Ramos (cell line): ENCODE measurements around the gene COMMD10.
"Not testable (repeated sequence)": the region's sequence is repeated elsewhere in the genome, so short reads cannot be mapped to it uniquely, and the experiment has no call there.

Experiments used
- in situ Hi-C: fragments of 300-500 bp; cut with MboI; formaldehyde crosslinking; loops from one replicate; pipeline ENCODE4 v1.14.3; 2022; ENCODE audit warnings: low sequenced_read_pairs; ENCODE audit not compliant: unreplicated experiment

The COMMD10 gene

DNA sequence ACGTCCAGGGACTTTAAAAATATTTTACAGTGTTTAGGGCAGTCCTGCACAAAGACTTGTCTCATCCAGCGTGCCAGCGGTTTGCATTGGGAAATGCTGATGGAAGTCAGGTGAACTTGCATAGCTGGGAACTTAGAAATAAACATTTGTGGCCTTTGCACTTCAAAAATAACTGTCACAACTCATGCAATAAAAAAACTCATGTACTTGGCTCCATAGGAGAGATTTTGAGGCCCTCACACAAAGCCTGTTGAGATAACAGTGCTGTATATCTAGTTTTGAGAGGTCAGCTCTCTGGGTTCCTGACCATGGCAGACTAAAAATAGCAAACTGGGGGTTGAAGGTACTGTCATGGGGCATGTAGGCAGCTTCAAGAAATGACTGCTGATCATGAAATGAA, 5.5 kb downstream of the COMMD10 start:
- in situ Hi-C loops = no loop called here

DNA sequence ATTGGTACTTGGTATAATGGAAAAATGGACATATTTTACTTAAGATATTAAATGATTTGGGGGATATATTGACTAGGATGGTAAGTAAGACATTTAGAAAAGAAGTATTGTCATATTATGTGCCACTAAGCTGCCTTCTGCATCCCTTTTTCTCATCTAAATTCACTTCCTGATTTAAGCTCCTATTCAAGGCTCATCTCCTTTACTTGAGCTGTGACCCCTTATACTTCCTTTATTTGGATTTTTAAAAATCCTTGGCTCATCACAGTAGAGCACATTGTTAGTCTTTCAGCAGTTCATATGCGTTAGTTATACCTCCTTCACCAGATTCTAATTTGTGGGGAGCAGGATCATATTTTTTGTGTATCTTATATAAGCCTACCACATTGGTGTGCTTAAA, 6.6 kb downstream of the COMMD10 start:
- in situ Hi-C loops = no loop called here

DNA sequence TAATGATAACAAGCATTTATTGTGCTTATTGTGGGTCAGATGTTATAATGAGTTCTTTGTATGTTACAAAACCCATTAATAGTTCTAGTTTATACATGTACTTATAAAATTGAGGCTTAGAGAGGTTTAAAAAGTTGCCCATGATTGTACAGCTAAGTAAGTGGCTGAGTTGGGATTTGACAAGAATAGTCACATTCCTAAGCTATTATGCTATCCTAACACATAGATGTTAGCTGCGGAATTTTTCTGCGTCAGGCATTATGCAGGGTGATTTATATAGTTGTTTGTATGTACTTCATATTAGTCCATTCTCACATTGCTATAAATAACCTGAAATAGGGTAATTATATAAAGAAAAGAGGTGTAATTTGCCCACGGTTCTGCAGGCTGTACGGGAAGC, 12.5 kb downstream of the COMMD10 start:
- in situ Hi-C loops = no loop called here

DNA sequence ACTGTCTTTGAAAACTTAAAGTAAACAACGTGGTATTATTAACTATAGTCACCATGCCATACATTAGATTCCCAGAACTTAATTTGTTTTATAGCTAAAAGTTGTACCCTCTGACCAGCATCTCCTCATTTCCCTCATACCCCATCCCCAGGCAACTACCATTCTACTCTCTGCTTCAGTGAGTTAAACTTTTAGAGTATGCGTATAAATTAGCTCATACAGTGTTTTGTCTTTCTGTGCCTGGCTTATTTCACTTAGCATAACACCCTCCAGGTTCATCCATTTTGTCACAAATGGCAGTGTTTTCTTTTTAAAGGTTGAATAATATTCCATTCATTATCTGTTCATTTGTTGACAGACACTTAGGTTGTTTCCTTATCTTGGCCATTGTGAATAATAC, 14.2 kb downstream of the COMMD10 start:
- in situ Hi-C loops = no loop called here

DNA sequence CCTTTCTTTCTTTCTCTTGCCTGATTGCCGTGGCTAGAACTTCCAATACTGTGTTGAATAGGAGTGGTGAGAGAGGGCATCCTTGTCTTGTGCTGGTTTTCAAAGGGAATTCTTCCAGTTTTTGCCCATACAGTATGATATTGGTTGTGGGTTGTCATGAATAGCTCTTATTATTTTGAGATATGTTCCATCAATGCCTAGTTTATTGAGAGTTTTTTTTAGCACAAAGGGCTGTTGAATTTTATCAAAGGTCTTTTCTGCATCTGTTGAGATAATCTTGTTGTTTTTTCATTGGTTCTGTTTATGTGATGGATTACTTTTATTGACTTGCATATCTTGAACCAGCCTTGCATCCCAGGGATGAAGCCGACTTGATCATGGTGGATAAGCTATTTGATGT, 20.1 kb downstream of the COMMD10 start:
- in situ Hi-C loops = not testable (repeated sequence)

DNA sequence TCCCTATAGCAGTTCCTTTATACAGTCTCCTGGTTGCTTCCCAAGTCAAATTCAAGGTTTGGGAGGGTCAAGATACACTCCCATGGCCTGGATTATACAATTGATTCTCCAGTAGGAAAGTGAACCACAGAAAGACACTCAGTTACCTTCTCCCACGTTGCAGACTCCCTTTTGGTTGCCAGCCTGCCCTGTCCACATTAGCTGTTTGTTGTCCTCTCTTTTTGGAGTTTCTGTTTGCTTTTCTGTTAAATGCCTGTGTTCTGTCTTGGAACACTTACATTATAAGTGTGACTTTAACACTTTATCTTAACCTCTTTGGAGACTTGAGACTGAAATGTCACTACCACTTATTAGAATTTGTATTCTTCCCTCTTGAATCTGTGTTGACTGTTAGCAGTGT, 30.3 kb downstream of the COMMD10 start:
- in situ Hi-C loops = no loop called here

DNA sequence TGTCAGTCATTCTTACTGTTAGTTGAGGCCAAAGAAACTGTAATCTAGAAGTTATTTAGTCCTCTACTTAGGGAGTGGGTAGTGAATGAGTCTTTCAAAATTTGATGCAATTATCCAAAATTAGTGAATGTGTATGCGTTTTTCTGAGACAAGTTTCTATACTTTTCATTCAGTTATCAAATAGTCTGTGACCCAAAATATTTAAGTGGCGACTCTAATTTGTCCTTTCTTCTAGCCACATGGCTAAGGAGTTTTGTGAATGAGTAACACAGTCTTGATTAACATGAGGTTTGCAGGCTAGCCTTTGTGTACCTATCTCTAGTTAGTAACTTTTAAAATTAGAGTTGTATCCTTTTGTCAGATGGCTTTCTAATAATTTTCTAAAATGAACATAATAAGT, 45.6 kb downstream of the COMMD10 start:
- in situ Hi-C loops = no loop called here

DNA sequence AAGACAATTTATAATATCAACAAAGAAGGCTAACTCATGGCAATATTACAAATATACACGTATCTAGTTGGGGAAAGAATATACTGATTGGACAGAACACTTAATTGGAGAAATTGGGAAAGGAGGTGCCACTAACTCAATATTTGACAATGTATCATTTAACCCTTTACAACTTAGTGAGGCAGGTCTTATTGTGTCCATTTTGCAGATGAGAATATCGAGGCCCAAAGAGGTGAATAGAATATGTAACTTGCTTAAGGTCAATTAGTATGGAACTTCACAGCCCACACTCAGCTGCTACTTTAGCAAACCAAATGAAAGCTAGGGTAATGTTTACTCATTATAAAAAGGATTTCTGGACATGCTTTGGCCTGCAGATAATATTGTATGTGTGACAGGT, 46.2 kb downstream of the COMMD10 start:
- in situ Hi-C loops = no loop called here

DNA sequence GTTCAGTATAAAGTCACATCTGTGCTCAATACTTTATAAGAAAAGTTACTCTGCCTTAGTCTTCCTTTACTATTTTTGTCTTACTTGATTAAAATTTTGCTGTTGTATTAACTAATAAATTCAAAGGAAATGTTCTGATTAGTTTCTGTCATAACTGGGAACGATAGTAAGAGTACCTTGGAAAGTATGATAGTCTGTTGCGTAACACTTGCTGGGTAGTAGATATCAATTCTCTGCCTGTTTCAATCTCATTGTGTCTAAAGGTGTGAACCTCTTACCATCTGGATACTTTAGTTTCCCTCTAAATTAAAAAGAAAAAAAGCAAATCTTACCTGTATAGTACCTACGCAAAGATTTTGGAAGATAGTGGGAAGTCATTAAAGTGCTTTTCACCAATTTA, 48.5 kb downstream of the COMMD10 start:
- in situ Hi-C loops = no loop called here

DNA sequence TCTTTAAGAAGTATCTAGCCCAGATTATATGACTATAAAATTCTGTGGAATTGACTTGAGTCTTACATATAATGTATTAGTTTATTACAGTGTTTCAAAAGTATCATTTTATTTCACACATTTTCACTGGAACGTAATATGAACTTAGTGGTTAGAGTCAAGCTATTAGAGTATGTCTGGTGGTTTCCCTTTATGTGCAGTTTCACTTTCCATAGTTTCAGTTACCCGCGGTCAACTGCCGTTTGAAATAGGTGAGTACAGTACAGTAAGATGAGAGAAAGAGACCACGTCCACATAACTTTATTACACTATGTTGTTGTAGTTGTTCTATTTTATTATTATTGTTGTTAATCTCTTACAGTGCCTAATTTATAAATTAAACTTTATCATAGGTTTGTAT, 50.5 kb downstream of the COMMD10 start:
- in situ Hi-C loops = no loop called here

DNA sequence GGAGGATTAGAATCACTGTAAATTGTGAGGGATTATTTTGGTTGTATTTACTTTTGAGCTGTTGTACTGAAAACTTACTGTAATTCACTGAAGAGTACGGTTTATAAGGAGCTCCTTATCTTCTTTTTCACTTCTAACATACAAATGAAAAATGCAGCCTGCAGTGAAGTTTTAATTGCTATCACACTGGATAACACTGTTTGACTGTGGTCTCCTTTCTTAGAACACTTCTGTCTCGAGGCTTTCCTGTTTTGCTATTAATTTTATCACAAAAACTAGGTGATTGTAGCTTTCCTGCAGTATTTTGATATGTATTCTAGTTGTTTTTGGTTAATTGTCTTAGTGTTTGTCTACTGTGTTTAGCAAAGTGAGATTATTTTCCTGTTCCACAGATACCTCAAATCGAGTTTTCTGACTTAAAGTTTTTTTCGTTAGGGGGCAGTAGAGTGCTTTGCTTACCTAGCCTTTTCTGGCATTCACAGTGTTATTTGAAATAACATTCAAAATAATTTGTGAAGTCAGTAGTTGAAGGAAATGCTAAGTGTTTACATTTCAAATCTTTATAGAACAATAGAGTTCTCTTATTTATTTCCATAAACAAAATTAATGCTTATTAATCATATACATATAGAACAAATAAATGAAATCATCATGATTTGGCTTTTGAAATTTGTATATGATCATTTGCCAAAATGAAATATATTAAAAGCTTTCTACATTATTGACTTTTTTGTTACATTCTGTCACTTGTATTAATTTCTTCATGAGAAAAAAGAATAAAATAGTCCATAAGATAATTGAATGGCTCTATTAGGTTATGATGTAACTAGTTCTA, 52.9 kb downstream of the COMMD10 start:
- in situ Hi-C loops = no loop called here

DNA sequence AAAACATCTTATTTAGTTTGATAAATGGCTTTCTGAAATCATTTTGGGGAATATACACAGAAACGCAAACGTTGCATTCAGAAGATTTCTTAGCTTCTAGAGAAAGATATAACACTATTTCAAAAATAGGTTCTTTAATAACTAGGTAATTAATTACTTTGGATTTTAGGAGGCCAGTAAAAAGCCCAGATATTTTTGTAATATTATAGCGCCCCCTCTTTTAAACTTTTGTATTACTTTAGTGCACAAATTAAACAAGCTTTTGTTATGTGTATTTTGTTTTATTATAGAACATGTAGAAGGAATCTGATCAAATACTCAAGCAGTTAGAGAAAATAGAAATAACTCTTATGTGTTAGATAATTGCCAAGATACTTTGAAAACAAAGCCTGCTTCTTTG, 57.7 kb downstream of the COMMD10 start:
- in situ Hi-C loops = no loop called here

DNA sequence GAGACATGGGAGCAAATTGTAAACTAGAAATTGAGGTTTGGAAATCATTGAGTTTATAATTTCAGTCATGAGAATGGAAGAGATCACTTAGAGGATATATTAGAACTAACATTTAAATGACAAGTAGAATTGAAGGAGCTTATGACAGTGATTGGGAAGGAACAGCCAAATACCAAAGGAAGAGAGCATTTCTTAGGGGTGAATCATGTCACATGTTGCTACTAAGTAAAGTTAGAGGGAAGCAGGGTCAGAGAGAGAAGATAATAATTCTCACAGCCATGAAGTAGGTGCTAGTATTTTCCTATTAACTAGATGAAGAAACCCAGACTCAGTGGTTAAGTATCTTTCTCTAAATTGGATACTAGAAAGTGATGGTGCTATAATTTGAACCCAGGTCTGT, 59.3 kb downstream of the COMMD10 start:
- in situ Hi-C loops = no loop called here

DNA sequence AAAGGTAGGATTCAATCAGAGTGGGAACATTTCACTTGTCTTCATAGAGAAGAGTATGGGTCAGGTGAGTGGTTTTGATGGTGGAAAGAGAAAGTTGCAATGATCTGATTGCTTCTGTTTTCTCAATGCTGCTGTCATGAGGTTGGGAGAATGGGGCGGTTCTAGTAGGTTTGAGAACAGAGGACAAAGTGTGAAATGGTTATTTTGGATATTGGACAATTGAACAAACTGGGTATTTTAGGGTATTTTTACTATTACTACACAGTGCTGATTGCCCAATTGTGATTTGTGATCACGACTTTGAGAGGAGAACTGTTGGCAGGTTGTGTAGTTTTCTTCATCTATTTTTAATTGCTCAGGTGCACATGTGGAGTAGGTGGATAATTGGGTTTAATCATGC, 60.2 kb downstream of the COMMD10 start:
- in situ Hi-C loops = no loop called here

DNA sequence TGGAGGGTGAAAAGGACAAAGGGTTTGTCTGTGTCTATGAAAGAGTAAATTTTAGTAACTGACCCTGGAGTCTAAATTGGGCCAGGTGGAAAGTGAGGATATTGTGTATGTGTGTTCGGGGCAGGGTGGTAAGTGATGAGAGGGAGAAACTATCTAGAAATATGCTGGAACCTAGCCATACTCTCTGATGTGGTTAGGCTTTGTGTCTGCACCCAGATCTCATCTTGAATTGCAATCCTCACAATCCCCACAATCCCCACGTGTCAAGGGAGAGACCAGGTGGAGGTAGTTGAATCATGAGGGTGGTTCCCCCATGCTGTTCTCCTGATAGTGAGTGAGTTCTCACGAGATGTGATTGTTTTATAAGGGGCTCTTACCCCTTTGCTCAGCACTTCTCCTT, 60.6 kb downstream of the COMMD10 start:
- in situ Hi-C loops = no loop called here

DNA sequence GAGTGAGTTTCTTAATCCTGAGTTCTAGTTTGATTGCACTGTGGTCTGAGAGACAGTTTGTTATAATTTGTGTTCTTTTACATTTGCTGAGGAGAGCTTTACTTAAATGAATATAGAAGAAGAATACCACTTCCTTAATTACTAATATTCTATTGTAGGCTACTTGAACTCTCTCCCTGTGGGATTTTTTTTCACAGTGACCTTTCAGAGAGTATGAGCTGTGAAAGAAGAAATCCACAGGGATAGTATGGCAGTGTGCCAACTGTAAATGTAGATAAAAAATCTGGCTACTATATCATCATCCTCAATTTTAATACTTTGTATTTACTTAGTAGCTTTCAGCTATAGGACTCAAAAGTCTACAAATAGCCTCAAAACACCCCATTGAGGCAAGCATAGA, 67.3 kb downstream of the COMMD10 start:
- in situ Hi-C loops = no loop called here

DNA sequence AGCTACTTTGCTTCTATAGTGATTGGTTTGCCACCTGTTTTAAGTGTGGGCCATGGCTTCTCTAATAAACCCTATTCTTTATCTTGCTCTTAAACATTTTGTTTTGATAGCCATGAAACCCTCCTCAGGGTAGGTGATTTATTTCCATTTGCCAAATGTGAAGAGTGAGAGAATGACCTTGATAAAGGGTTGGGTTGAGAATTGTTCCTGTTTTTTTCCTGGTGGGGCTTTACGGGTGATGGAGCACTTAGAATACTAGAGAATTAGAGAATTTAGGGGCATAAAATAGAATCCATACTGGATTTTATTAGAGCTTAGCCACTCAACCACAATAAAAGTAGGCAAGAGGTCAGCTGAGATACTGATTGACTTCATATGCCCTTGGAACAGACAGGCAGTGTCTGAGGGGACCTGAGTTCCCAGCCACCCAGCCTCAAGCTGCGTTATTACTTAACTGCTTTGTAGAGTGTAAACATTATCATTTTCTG, 68.9 kb downstream of the COMMD10 start:
- in situ Hi-C loops = no loop called here

DNA sequence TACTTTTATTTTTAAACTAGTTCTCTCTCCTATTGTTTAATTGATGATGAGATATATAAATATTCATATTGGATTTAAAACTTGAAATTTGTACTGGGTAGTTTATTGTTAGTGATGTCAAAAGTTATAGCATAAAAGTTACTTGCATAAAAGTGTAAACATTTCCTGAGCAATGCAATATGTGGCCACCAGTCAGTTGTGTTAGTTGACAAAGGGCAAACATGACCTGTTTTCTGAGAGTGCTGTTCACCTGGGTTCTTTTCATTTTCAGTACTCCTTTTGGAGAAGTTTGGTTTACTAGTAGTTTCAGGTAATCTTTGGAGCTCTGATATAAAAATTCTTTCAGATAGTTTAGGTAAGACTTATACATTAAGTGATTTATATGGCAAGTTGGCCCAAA, 69.4 kb downstream of the COMMD10 start:
- in situ Hi-C loops = no loop called here

DNA sequence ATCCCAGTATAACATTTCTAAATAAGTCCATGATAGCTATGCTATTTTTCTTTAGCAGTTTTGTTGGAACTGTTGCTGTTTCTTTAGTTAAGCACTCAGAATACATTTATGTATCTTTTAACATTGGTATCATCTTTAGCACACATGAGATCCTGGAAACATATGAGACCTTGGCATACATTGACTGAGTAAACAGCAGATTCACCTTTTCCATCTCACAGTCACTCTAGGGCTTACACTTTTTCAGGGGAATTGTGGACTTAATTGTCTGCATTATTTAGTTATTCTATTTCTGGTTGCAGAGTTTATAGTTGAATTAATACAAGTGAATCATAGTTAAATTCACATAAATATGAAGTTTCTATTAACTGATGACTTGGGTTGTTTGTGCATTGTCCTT, 70.1 kb downstream of the COMMD10 start:
- in situ Hi-C loops = no loop called here

DNA sequence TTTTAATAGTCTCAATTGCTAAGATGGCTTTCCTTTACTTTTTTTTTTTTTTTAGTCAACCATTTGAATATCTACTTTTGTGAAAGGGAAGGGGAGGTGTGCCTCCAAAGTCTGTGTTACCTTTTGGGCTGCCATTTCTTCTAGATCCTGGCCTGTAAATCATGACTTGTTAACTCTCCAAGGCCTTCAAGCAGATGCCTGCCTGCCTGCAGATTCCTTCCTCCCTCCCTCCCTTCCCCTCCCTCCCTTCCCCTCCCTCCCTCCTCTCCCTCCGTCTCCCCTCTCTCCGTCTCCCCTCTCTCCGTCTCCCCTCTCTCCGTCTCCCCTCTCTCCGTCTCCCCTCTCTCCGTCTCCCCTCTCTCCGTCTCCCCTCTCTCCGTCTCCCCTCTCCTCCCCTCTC, 73.1 kb downstream of the COMMD10 start:
- in situ Hi-C loops = no loop called here

DNA sequence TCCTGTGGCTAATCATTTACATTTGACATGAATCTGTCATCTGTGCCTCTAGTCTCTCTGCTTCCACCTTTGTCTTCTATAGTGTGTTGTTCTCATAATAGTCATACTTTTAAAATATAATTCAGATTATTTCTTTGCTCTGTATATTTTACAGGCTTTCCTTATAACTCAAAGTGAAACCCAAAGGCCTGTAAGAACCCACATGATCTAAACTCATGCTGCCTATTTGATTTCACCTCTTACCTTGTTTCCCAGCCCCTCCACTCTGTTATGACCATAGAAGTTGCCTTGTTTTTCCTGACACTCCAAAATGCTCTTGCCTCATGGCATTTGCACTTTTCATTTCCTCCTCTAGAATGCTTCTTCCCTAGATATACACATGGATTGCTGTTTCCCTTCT, 74.2 kb downstream of the COMMD10 start:
- in situ Hi-C loops = no loop called here

DNA sequence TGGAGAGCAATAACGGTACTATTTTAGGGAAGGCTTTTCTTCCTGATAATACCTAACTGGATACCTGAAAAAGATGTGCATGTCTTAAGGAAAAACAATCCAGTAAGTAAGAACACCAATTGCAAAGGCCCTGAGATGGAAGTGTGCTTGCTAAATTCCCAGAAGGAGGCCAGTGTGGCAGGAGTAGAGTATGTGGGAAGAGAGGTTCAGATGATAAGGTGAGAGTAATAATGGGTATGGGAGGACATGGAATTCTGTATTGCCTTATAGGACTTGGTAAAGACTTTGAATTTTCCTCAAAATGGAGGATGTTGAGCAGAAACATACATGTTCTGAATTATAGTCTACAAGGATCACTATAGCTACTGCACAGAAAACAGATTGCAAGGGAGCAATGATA, 89.3 kb downstream of the COMMD10 start:
- in situ Hi-C loops = no loop called here
